AG10803 (cell line): Measurements from ENCODE around the gene CPHXL2.
A peak's percentile ranks its signal among the peaks of the same experiment; 100 is the strongest.

Source experiments
- DNase-seq: peaks from one replicate; pipeline ENCODE4 v3.0.0; 2010; ENCODE audit warnings: low read depth
- H3K4me3 ChIP-seq: 2 replicates; pipeline ENCODE4 v1.5.1; 2011; ENCODE audit warnings: mild to moderate bottlenecking, low read length, control low read depth
- CTCF ChIP-seq: conservative IDR thresholded peaks from 2 replicates; pipeline ENCODE4 v1.5.1; 2011; ENCODE audit warnings: mild to moderate bottlenecking, low read length, control low read depth, inconsistent platforms

CPHXL2 gene

DNA sequence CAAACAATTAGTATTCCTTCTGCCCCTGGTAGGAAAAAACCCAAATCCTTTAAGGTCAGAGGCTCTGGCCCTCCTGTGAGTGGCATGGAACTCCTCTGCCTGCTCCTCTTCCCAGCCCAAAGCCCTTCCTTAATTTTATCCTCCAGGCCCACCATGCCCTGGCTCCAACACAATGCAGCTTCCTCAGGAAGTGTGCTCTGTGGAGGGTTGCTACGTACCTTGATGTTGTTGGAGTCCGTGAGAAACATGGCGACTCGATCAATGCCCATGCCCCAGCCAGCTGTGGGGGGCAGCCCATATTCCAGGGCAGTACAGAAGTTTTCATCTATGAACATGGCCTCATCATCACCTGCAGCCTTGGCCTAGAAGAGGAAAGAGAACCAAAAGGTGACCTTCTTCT is 48.5 kb downstream of the CPHXL2 start:
- no peak for TF ChIP-seq CTCF
- H3K4me3 ChIP-seq, result no peak overlapping the region
- DNase-seq, result no peak

GRCh38 chr16:75627851-75628250 is 49.0 kb downstream of the CPHXL2 start:
- H3K4me3 ChIP-seq, result no peak overlapping the region
- no peak for DNase-seq
- TF ChIP-seq CTCF, result no peak

- DNase-seq, result no peak
- no peak for TF ChIP-seq CTCF
- H3K4me3 ChIP-seq, result no peak overlapping the region
Observed at GRCh38 chr16:75626806-75627205, 50.0 kb downstream of the CPHXL2 start.

DNA sequence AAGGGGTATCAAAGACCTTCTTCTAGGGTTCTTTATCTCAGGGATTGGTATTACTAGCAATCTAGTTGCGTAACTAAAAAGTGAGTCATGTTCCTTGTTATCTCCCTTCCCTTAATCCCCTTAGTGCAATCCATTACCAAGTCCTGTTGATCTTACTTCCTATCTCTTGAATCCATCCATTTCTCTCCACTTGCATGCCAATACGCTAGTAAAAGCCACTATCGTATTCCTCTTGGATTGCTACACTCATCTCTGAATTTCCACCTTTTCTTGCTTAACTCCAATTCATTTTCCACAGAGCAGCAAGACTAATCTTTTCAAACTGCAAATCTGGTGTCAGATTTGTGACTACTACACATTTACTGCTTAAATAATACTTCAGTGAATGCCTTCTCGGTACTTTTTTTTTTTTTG is 51.9 kb downstream of the CPHXL2 start:
- TF ChIP-seq CTCF, result no peak
- no peak overlapping the region for H3K4me3 ChIP-seq
- no peak for DNase-seq

DNA sequence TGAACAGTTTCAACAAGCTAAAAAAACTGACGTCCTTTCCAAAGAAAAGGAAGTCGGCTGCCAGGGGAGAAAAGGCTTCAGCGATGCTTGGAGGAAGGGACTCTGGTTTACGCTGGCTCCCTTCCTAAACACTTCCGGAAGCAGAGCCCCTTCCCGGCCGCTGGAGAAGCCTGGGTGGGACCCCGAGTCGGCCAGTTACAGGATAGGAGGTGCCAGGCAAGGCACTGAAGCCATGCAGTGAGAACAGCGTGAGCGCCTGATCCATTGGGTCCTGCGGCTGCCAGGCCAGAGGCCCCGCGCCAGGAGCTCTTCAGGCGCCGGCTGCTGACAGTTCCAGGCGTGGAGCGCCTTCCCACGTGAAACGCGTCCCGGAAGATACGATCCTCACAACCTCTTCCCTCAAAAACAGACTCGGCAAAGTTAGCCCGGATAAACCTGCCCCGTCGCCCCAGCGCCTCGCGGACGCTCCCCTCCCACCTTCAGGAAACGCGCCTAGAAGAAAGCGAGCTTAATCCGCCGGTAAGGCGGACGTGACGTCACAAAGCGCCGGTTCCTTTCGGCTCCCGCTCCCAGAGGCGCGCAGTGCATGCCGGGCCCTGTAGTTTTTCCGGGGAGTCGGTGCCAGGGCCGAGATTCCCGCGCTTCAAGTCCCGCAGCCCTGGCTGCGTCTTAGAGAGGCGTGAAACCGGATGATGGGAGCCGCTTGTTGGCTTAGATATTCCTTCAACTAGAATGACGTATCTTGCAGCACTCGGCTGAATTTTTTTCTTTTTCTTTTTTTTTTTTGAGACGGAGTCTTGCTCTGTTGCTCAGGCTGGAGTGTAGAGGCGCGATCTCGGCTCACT is 53.8 kb downstream of the CPHXL2 start, which contains the start of gene ADAT1:
Gene ADAT1, minus strand, starts transcription at position 521 of the 845 bp plus-strand sequence. CDS start 2,482 bp downstream, outside the sequence.
- peak; percentile 96 for DNase-seq
- H3K4me3 ChIP-seq, result peak within 1 kb of the TSS; percentile 86
- TF ChIP-seq CTCF, result no peak

DNA sequence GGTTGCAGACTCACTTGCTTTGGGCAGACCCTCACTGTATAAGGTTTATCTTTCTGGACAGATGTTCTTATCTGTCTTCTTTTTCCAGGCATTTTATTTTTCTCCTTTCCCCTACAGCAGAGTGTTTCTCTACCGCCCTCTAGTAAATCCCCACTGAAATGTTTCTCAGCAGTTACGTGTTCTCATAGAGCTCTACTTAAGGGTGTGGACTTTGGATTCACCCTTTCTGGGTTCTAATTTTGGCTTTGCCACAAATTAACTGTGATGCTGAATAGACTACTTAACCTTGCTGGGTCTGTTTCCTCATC is 55.7 kb downstream of the CPHXL2 start:
- no peak overlapping the region for H3K4me3 ChIP-seq

More for the DNA sequence above, 55.7 kb downstream of the CPHXL2 start:
- DNase-seq, result peak; percentile 47
- TF ChIP-seq CTCF, result peak; percentile 69
